GM18873 (cell line): ENCODE data around the gene KLHL3.

Experiments
- ATAC-seq: cut with Tn5 transposase; IDR thresholded peaks from one replicate; pipeline ENCODE4 v1.9.1; 2021; ENCODE audit warnings: mild to moderate bottlenecking, moderate library complexity, moderate number of reproducible peaks; ENCODE audit not compliant: unreplicated experiment, low FRiP score

The KLHL3 gene

DNA sequence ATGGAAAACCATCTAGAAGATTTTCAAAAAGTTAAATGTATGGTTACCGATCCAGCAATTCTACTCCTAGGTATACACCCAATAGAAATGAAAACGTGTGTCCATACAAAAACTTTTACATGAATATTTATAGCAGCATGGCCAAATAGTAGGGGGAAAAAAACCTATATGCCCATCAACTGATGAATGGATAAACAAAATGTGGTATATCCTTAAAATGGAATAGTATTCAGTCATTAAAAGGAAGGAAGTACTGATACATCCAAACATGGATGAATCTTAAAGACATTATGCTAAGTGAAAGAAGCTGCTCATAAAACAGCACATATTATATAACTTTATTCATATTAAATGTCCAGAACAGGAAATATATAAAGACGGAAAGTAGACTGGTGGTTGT is 143.6 kb downstream of the KLHL3 start:
- ATAC-seq: no peak

DNA sequence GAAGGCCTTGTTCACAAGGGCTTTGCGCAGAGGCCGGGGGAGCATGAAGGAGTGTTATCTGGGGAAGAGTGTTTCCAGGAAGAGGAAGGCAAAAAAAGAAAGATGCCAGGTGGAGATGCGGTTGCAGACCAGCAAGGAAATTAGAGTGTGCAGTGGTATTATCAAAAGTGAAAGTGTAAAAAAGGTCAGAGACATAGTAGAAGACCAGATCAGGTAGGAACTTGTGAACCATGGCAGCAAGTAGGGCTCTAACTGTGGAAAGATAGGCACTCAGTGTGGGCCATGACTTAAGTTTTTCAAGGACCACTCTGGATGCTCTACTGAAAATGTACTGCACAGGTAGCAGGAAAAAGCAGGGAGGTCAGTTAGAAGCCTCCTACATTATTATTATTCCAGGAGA is 146.7 kb downstream of the KLHL3 start:
- no peak for ATAC-seq

DNA sequence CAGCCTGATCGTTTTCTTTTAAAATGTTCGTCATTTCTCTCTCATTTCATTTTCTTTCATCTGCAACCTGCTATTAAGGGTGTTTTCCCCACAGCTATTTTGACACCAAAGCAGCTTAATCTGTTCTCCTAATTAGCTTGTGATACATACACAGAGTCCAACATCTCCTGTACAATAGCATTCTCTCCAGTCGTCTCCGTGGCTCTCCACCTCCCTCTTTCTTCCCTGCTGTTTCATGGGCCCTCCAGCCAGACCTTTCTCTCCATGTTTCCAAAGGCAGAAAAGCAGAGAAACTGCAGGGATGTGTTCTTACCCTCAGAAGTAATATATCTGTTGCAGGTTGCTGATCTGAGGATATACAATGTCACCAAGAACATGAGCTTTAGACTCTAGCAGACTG is 148.0 kb downstream of the KLHL3 start:
- no peak for ATAC-seq

DNA sequence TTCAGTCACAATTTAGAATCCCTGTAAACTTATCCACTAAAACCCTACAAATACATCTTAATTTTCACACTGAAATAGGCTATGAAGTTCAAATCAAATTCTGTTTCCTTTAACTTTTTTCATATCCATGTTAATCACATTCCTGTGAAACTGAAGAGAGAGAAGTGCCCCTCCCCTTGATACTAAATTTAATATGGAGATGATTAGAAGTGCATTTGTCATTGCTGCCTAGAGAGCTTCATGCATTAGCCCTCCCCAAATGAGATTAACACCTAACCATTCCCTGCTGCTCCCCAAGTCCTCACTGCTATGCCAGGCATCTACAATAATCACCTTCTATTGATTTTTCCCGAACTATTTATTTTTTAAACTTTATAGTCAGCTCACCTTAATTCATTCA is 151.6 kb downstream of the KLHL3 start:
- ATAC-seq: no peak

DNA sequence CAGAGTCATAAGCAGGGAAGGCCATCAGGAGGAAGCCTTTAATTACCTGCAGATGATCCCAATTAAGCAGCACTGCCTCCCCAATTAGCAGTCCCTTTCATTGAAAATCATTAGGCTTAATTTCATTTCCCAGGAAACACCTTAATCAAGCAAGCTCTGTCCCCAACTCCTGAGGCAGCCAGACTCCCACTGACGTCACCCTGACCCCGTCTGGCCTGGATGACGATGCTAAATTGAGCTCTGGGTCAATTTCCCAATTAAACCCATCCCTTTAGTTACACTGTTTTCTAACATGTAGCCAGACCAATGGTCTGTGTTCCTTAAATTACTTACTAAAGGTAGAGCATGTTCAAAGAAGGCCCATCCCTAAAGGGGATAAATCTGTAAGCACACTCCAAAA is 152.8 kb downstream of the KLHL3 start:
- ATAC-seq: no peak

DNA sequence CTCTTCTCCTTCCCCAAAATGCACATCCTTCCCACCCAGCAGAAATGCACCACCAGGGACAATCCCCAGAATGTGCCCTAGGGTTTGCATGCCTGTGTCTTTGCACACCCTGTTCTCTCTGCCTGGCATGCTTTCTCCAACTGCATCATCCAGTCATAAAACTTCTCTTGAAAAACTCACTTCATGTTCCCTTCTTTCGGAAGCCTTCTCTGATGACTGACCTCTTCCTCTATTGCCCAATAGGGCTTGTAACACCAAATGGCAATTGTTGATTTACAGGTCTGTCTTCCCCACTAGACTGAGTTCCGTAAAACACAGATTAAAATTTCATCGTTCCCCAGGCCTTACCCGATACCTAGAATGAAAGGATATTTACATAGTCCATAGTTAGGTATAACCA is 153.7 kb downstream of the KLHL3 start:
- no peak for ATAC-seq

DNA sequence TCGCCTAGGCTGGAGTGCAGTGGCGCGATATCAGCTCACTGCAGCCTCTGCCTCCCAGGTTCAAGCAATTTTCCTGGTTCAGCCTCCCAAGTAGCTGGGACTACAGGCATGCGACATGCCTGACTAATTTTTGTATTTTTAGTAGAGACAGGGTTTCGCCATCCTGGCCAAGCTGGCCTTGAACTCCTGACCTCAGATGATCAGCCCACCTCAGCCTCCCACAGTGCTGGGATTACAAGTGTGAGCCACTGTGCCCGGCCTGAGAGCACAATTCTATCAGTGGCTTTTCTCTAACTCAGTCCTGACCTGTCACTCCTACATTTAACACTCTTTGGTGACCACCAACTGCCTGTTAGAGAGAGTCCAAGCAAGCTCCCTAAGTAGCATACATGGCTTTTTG is 154.1 kb downstream of the KLHL3 start:
- no peak for ATAC-seq

DNA sequence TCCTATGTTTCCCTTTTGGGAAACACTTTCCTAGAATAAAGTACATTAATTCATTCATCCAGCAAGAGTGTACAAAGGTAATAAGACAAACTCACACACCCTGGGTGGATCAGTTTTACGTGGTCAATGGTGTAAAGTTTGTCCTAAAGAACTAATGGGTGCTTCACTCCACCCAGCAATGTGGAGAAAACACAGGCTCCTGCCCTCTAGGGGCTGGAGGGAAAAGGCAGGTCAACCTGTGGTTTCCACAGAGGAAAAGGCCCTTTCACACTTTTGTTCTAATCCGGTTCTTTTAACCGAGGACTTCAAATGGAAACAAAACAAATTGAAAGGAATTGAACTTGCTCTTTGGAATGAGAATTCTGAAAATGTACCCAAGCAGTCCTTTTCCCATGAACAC is 155.9 kb downstream of the KLHL3 start:
- no peak for ATAC-seq

DNA sequence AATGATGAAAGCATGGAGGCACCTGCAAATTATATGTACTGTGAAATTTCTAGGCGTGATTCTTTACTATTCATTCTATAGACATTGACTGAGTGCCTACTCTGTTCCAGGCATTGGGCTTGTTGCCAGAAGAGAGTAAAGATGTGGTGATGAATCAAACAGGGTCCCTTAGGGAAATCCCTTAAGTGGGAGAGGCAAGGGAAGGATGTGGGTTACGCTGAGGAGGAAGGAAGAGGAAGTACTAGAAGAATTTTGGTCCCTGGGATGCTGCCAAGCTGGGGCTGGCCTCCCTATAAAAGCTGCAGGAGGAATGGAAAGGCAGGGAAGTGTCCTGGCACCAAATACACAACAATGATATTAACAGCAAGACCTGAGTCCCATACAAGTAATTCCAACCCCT is 160.0 kb downstream of the KLHL3 start:
- no peak for ATAC-seq

DNA sequence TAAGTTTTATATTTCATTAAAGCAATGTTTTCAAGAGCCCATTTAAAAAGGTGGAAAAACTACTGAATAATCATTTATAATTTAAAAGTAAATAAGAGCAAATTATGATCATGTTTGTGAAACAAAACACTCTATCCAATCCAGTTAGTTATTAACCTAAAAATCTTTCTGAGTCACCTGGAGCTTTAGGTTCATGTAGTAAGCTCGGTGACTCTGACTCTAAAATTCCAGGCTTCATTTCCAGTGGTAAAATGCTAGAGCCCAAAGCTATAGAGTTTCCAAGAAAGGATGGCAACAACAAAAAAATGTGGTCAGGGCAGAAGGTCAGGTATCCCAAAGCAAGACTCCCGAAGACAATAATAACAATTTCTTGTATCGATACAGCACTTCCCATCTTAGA is 160.7 kb downstream of the KLHL3 start:
- no peak for ATAC-seq

DNA sequence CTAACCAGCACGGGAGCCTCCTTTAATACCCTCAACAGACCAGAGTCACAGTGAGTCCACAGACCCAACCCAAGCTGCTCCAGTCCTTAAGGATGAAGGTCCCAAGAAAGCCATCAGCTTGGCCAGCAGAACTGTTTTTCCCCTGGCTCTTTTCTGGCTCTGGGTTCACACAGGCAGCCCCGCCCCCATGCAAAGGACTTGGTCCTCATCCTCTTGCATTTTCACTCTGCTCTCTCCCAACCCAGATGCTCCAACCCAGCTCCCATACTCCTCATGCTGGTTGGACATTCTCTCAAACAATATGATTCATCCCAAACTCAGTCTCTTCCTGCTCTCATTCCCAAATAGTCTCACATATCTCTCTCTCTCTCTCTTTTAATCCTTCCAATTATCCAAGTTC is 162.5 kb downstream of the KLHL3 start:
- no peak for ATAC-seq

DNA sequence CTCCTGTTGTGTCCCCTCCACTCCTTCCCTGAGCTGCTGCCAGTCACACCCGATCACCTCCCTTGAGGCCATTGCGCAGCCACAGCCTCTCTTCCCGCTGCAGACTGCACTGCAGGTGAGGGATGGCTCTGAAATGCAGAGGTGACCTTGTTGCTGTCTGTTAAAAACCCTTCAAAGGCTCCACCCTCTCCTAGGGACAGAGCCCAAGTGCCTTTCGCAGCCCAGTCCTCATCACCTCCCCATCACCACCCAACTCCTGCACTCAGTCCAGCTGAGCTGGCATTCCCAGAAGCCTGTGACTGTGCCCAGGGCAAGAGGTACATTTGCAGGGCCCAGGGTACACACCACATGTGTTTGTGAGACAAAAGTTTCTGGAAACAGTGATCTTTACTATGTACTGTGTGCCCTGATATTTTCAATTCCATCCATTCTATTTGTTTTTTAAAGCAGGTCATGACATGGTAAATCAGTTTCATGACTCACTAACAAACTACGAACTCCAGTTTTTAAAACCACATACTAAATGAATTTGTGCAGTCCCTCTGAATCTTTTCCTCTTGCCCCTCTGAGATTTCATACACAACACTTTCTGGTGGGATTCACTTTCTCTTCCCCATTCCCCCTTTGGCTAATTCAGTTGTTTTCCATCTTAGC is 163.7 kb downstream of the KLHL3 start:
- no peak for ATAC-seq

DNA sequence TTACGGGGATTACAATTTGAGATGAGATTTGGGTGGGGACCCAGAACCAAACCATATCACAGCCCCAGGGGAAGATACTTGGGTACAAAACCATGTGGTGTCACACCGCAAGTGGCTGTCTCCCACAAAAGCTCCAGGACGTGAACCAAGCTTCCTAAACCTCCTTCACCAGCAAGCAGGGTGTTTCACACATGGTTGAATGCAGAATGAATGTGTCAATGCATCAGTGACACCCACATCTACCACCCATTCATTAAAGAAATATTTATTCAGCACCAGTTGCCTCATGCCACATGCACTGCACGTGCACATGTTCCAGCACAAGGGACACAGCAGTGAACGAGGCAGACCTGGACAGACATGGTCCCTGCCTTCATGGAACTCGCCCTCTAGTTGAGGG is 165.8 kb downstream of the KLHL3 start:
- no peak for ATAC-seq
